Measurements from ENCODE around the gene CYP26B1.

DNA sequence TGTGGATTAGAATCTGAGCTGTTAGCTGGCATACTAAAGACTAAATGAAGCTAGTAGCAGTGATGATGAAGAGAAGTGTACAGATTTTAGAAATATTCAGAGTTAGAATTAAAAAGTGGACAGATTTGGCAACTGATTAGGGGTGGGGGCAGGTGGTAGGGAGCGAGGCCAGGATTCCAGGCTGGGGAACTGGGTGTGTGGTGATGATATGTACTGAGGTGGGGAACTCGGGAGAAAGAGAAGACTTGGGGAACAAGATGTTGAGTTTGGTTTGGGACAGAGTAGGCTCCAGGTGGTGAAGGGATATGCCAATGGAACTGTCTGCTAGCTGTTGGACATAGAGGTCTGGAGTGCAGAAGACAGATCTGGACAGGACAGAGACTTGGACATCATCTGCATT lies 9.2 kb upstream of the CYP26B1 start:
- TF ChIP-seq POLR2A (IDR thresholded peaks at IDR 0.05; ENCODE audit: low read depth, low read length) (no peak), EZH2 (IDR thresholded peaks at IDR 0.05; ENCODE audit: borderline replicate concordance, low read depth, low read length, severe bottlenecking) (no peak), POLR2AphosphoS5 (IDR thresholded peaks at IDR 0.05; ENCODE audit: insufficient read depth, low read depth, low read length) (no peak), JUN (IDR thresholded peaks at IDR 0.05; ENCODE audit: borderline replicate concordance, insufficient read depth, insufficient read length, low read depth) (no peak), MAX (IDR thresholded peaks at IDR 0.05; ENCODE audit: insufficient read depth, insufficient read length) (no peak)
- TF ChIP-seq, protein P1, sequence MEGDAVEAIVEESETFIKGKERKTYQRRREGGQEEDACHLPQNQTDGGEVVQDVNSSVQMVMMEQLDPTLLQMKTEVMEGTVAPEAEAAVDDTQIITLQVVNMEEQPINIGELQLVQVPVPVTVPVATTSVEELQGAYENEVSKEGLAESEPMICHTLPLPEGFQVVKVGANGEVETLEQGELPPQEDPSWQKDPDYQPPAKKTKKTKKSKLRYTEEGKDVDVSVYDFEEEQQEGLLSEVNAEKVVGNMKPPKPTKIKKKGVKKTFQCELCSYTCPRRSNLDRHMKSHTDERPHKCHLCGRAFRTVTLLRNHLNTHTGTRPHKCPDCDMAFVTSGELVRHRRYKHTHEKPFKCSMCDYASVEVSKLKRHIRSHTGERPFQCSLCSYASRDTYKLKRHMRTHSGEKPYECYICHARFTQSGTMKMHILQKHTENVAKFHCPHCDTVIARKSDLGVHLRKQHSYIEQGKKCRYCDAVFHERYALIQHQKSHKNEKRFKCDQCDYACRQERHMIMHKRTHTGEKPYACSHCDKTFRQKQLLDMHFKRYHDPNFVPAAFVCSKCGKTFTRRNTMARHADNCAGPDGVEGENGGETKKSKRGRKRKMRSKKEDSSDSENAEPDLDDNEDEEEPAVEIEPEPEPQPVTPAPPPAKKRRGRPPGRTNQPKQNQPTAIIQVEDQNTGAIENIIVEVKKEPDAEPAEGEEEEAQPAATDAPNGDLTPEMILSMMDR (IDR thresholded peaks at IDR 0.05; ENCODE audit: extremely low read depth in 1 of 2, insufficient read depth in 1 of 2, low read depth in 1 of 2, low read length in 2 of 2) = no peak
